Measurements from ENCODE around the gene GNPAT. TPM values are rescaled to one million over a fixed set of nuclear protein-coding genes. Genes with fewer than 3 reads are reported as not detected.

GNPAT gene
- 10 to 100 TPM; 61.1 to 86.4 (median 76.9) TPM for polyA plus RNA-seq (ENCODE audit: insufficient read depth in 1 of 5, insufficient read length in 5 of 5, low replicate concordance in 1 of 5)
- long read RNA-seq, donor 1, transcript GNPAT-201 (16 exons, 2,643 nt) = major isoform, 15 of 31 reads
- long read RNA-seq, donor 1, partial matches to known transcripts = 12 of 31 reads
- long read RNA-seq, donor 1, other reads (novel, unspliced or antisense) = 0 of 31 reads
- long read RNA-seq, donor 2, transcript GNPAT-201 (16 exons, 2,643 nt) = major isoform, 8 of 9 reads
- long read RNA-seq, donor 2, partial matches to known transcripts = 0 of 9 reads
- long read RNA-seq, donor 2, other reads (novel, unspliced or antisense) = 0 of 9 reads
- long read RNA-seq, donor 3, transcript GNPAT-201 (16 exons, 2,643 nt) = major isoform, 9 of 15 reads
- long read RNA-seq, donor 3, partial matches to known transcripts = 5 of 15 reads
- long read RNA-seq, donor 3, other reads (novel, unspliced or antisense) = 0 of 15 reads
- long read RNA-seq, donor 4, transcript GNPAT-201 (16 exons, 2,643 nt) = major isoform, 7 of 14 reads
- long read RNA-seq, donor 4, partial matches to known transcripts = 6 of 14 reads
- long read RNA-seq, donor 4, other reads (novel, unspliced or antisense) = 0 of 14 reads
- long read RNA-seq, donor 5, transcript GNPAT-201 (16 exons, 2,643 nt) = major isoform, 13 of 34 reads
- long read RNA-seq, donor 5, partial matches to known transcripts = 18 of 34 reads
- long read RNA-seq, donor 5, other reads (novel, unspliced or antisense) = 0 of 34 reads
- long read RNA-seq, donor 6, transcript GNPAT-201 (16 exons, 2,643 nt) = major isoform, 10 of 21 reads
- long read RNA-seq, donor 6, partial matches to known transcripts = 10 of 21 reads
- long read RNA-seq, donor 6, other reads (novel, unspliced or antisense) = 0 of 21 reads
- long read RNA-seq, donor 7, transcript GNPAT-201 (16 exons, 2,643 nt) = major isoform, 14 of 24 reads
- long read RNA-seq, donor 7, partial matches to known transcripts = 10 of 24 reads
- long read RNA-seq, donor 7, other reads (novel, unspliced or antisense) = 0 of 24 reads
- long read RNA-seq, donor 8, transcript GNPAT-201 (16 exons, 2,643 nt) = major isoform, 6 of 7 reads
- long read RNA-seq, donor 8, partial matches to known transcripts = 0 of 7 reads
- long read RNA-seq, donor 8, other reads (novel, unspliced or antisense) = 0 of 7 reads

- peak; percentile 86 to 88 for DNase-seq
Observed at GRCh38 chr1:231240883-231241735, at the start of gene GNPAT. Gene GNPAT (plus strand): TSS chr1:231241212. CDS start chr1:231241379, 167 bp downstream.

- peak; percentile 71 to 74 for DNase-seq
Observed at GRCh38 chr1:231192620-231193163, 48.3 kb upstream of the GNPAT start.

- no peak for DNase-seq
Observed at GRCh38 chr1:231193710-231194340, 47.2 kb upstream of the GNPAT start.

GRCh38 chr1:231194476-231194842, 46.6 kb upstream of the GNPAT start:
- no peak for DNase-seq

- DNase-seq = no peak
Observed at GRCh38 chr1:231194843-231195516, 46.0 kb upstream of the GNPAT start.

- no peak for DNase-seq
Observed at GRCh38 chr1:231196307-231196706, 44.7 kb upstream of the GNPAT start.

- no peak for DNase-seq
Observed at GRCh38 chr1:231196728-231197127, 44.3 kb upstream of the GNPAT start.

GRCh38 chr1:231199868-231200267, 41.1 kb upstream of the GNPAT start:
- no peak for DNase-seq

GRCh38 chr1:231200388-231201031, 40.5 kb upstream of the GNPAT start:
- DNase-seq = no peak

- no peak for DNase-seq
Observed at GRCh38 chr1:231201375-231201978, 39.5 kb upstream of the GNPAT start.

GRCh38 chr1:231201979-231202633, 38.9 kb upstream of the GNPAT start:
- no peak for DNase-seq

GRCh38 chr1:231203259-231204057, 37.6 kb upstream of the GNPAT start:
- DNase-seq = no peak

- DNase-seq = no peak
Observed at GRCh38 chr1:231206856-231207255, 34.2 kb upstream of the GNPAT start.

GRCh38 chr1:231207437-231207836, 33.6 kb upstream of the GNPAT start:
- DNase-seq = no peak

GRCh38 chr1:231208980-231209379, 32.0 kb upstream of the GNPAT start:
- no peak for DNase-seq

GRCh38 chr1:231209531-231209930, 31.5 kb upstream of the GNPAT start:
- no peak for DNase-seq

GRCh38 chr1:231210126-231210525, 30.9 kb upstream of the GNPAT start:
- DNase-seq = no peak
